NCI-H446 treated with DMSO at 0.1 percent for 48 hours (cell line): ENCODE data around the gene SNIP1.
A peak's percentile ranks its signal among the peaks of the same experiment; 100 is the strongest.
"Not testable (repeated sequence)": the region's sequence is repeated elsewhere in the genome, so short reads cannot be mapped to it uniquely, and the experiment has no call there.

Experiments used
- DNase-seq: peaks from one replicate; lab custom pipeline; 2025; lab: John Stamatoyannopoulos, UW

Gene SNIP1

GRCh38 chr1:37553927-37554808, at the start of gene SNIP1:
Gene SNIP1, minus strand, starts transcription at chr1:37554293. Its CDS starts 64 bp downstream, at chr1:37554229.
- DNase-seq = peak; percentile 78

GRCh38 chr1:37602750-37603694, 48.9 kb upstream of the SNIP1 start:
- DNase-seq = peak; percentile 10

GRCh38 chr1:37601441-37601840, 47.3 kb upstream of the SNIP1 start:
- DNase-seq = no peak

GRCh38 chr1:37599940-37600339, 45.8 kb upstream of the SNIP1 start:
- DNase-seq = peak; percentile 43

- no peak for DNase-seq
Measured at GRCh38 chr1:37596182-37596667, 42.1 kb upstream of the SNIP1 start.

- peak; percentile 90 for DNase-seq
Measured at GRCh38 chr1:37595440-37596181, 41.5 kb upstream of the SNIP1 start, which contains the start of gene GNL2. Gene GNL2, minus strand, starts transcription at chr1:37595937. Its CDS starts 115 bp downstream, at chr1:37595822.

- no peak for DNase-seq
Measured at GRCh38 chr1:37593726-37594125, 39.6 kb upstream of the SNIP1 start.

GRCh38 chr1:37588939-37589338, 34.8 kb upstream of the SNIP1 start:
- no peak for DNase-seq

GRCh38 chr1:37584544-37584943, 30.5 kb upstream of the SNIP1 start:
- DNase-seq = not testable (repeated sequence)

- DNase-seq = no peak
Measured at GRCh38 chr1:37575692-37576091, 21.6 kb upstream of the SNIP1 start.

- DNase-seq = no peak
Measured at GRCh38 chr1:37574834-37575480, 20.9 kb upstream of the SNIP1 start.

GRCh38 chr1:37570528-37571334, 16.6 kb upstream of the SNIP1 start:
- DNase-seq = no peak

GRCh38 chr1:37567023-37567422, 12.9 kb upstream of the SNIP1 start:
- DNase-seq = no peak

GRCh38 chr1:37564892-37565291, 10.8 kb upstream of the SNIP1 start:
- DNase-seq = no peak

- no peak for DNase-seq
Measured at GRCh38 chr1:37562984-37563383, 8.9 kb upstream of the SNIP1 start.

- DNase-seq = no peak
Measured at GRCh38 chr1:37561133-37562132, 7.3 kb upstream of the SNIP1 start.

- no peak for DNase-seq
Measured at GRCh38 chr1:37560401-37561132, 6.5 kb upstream of the SNIP1 start.

- not testable (repeated sequence) for DNase-seq
Measured at GRCh38 chr1:37559957-37560379, 5.9 kb upstream of the SNIP1 start.
